OCI-LY1 (cell line): ENCODE results near the gene EPHB2.

Experiments
- H2AFZ ChIP-seq: fragments of 200-600 bp; sonication (generic), shearing (Covaris generic); 2 replicates; pipeline ENCODE4 v1.6.0; 2014; ENCODE audit warnings: antibody characterized with exemption, mild to moderate bottlenecking, low read length
- H3F3A ChIP-seq: fragments of 200-600 bp; sonication (generic), shearing (Covaris generic); 2 replicates; pipeline ENCODE4 v1.6.0; 2014; ENCODE audit warnings: mild to moderate bottlenecking, antibody characterized with exemption, low read length, moderate library complexity; ENCODE audit not compliant: insufficient read depth
- H3K27ac ChIP-seq: fragments of 200-600 bp; sonication (generic); 2 replicates; pipeline ENCODE4 v1.5.1; 2014; ENCODE audit warnings: low read length, mixed run types, mild to moderate bottlenecking, low read depth; ENCODE audit not compliant: poor library complexity, severe bottlenecking
- H3K27me3 ChIP-seq: fragments of 200-600 bp; sonication (generic); 2 replicates; pipeline ENCODE4 v1.6.0; 2014; ENCODE audit warnings: antibody characterized with exemption, mild to moderate bottlenecking, low read length, moderate library complexity; ENCODE audit not compliant: insufficient read depth
- H3K36me3 ChIP-seq: fragments of 200-600 bp; sonication (generic); 2 replicates; pipeline ENCODE4 v1.6.1; 2014; ENCODE audit warnings: mild to moderate bottlenecking, antibody characterized with exemption, low read length, moderate library complexity, mixed read lengths; ENCODE audit not compliant: insufficient read depth
- H3K4me1 ChIP-seq: fragments of 200-600 bp; sonication (generic); 2 replicates; pipeline ENCODE4 v1.5.1; 2014; ENCODE audit warnings: mild to moderate bottlenecking, low read length, moderate library complexity; ENCODE audit not compliant: insufficient read depth, severe bottlenecking
- H3K4me2 ChIP-seq: fragments of 200-600 bp; sonication (generic), shearing (Covaris generic); 2 replicates; pipeline ENCODE4 v1.6.1; 2014; ENCODE audit warnings: low read length
- H3K4me3 ChIP-seq: fragments of 200-600 bp; sonication (generic); 2 replicates; pipeline ENCODE4 v1.5.1; 2014; ENCODE audit warnings: low read length, low read depth, mild to moderate bottlenecking, mixed read lengths; ENCODE audit not compliant: poor library complexity, severe bottlenecking
- H3K79me2 ChIP-seq: fragments of 200-600 bp; shearing (Covaris generic); 2 replicates; pipeline ENCODE4 v1.6.1; 2016; ENCODE audit warnings: mixed run types, low read length, mixed read lengths; ENCODE audit not compliant: insufficient read depth
- H3K9ac ChIP-seq: fragments of 200-600 bp; sonication (generic), shearing (Covaris generic); 2 replicates; pipeline ENCODE4 v1.6.1; 2014; ENCODE audit warnings: mild to moderate bottlenecking, low read length, mixed read lengths
- H3K9me2 ChIP-seq: fragments of 200-600 bp; sonication (generic), shearing (Covaris generic); 2 replicates; pipeline ENCODE4 v1.6.1; 2014; ENCODE audit warnings: low read depth, mild to moderate bottlenecking, low read length, mixed read lengths
- H3K9me3 ChIP-seq: fragments of 200-600 bp; shearing (Covaris generic); 2 replicates; pipeline ENCODE4 v1.6.1; 2014; ENCODE audit warnings: low read length, mixed read lengths
- H4K20me1 ChIP-seq: fragments of 200-600 bp; sonication (generic), shearing (Covaris generic); 2 replicates; pipeline ENCODE4 v1.6.0; 2016; ENCODE audit warnings: mild to moderate bottlenecking, low read length; ENCODE audit not compliant: insufficient read depth
- EZH2 ChIP-seq: fragments of 200-600 bp; sonication (generic), shearing (Covaris generic); IDR thresholded peaks from 2 replicates; pipeline ENCODE4 v1.8.0; 2017; ENCODE audit warnings: borderline replicate concordance, mixed run types, mild to moderate bottlenecking, antibody characterized with exemption, low read length, moderate library complexity, mixed read lengths
- TF ChIP-seq, protein P1 (sequence below): fragments of 200-600 bp; sonication (generic), shearing (Covaris generic); IDR thresholded peaks from 2 replicates; pipeline ENCODE4 v1.5.1; 2017; ENCODE audit warnings: mild to moderate bottlenecking, antibody characterized with exemption, low read length, moderate library complexity, mixed read lengths

The EPHB2 gene

GRCh38 chr1:22736501-22737080, 26.0 kb downstream of the EPHB2 start:
- Histone ChIP-seq H3K9me3 (no peaks in the 10 kb centered on the region), H3K9me2 (no peaks in the 10 kb centered on the region), H3F3A (no peaks in the 10 kb centered on the region), H3K9ac (no peak overlapping the region), H4K20me1 (no peaks in the 10 kb centered on the region), H2AFZ (no peak overlapping the region), H3K4me3 (no peak overlapping the region), H3K4me2 (no peak overlapping the region), H3K79me2 (no peaks in the 10 kb centered on the region), H3K27me3 (no peaks in the 10 kb centered on the region), H3K36me3 (no peaks in the 10 kb centered on the region), H3K4me1 (no peaks in the 10 kb centered on the region), H3K27ac (no peak overlapping the region)
- TF ChIP-seq, protein P1, sequence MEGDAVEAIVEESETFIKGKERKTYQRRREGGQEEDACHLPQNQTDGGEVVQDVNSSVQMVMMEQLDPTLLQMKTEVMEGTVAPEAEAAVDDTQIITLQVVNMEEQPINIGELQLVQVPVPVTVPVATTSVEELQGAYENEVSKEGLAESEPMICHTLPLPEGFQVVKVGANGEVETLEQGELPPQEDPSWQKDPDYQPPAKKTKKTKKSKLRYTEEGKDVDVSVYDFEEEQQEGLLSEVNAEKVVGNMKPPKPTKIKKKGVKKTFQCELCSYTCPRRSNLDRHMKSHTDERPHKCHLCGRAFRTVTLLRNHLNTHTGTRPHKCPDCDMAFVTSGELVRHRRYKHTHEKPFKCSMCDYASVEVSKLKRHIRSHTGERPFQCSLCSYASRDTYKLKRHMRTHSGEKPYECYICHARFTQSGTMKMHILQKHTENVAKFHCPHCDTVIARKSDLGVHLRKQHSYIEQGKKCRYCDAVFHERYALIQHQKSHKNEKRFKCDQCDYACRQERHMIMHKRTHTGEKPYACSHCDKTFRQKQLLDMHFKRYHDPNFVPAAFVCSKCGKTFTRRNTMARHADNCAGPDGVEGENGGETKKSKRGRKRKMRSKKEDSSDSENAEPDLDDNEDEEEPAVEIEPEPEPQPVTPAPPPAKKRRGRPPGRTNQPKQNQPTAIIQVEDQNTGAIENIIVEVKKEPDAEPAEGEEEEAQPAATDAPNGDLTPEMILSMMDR: no peak
- TF ChIP-seq EZH2: no peak

- H3F3A ChIP-seq: no peaks in the 10 kb centered on the region
- H3K79me2 ChIP-seq: no peaks in the 10 kb centered on the region
- no peaks in the 10 kb centered on the region for H3K9me2 ChIP-seq
- no peaks in the 10 kb centered on the region for H3K4me1 ChIP-seq
- H3K36me3 ChIP-seq: no peaks in the 10 kb centered on the region
- H3K9me3 ChIP-seq: no peaks in the 10 kb centered on the region
- H3K9ac ChIP-seq: no peak overlapping the region
- no peak for TF ChIP-seq EZH2
- TF ChIP-seq, protein P1: no peak
- no peak overlapping the region for H2AFZ ChIP-seq
- no peaks in the 10 kb centered on the region for H3K27me3 ChIP-seq
- H3K27ac ChIP-seq: no peak overlapping the region
- H4K20me1 ChIP-seq: no peaks in the 10 kb centered on the region
- H3K4me2 ChIP-seq: no peak overlapping the region
- H3K4me3 ChIP-seq: no peak overlapping the region
Observed at GRCh38 chr1:22737374-22738068, 26.9 kb downstream of the EPHB2 start.

- Histone ChIP-seq H2AFZ (no peak overlapping the region), H3K4me3 (no peak overlapping the region), H3K9me3 (no peaks in the 10 kb centered on the region), H3K9ac (no peak overlapping the region), H3K27ac (no peak overlapping the region), H3F3A (no peaks in the 10 kb centered on the region), H3K27me3 (no peaks in the 10 kb centered on the region), H3K4me1 (no peaks in the 10 kb centered on the region), H4K20me1 (no peaks in the 10 kb centered on the region), H3K9me2 (no peaks in the 10 kb centered on the region), H3K79me2 (no peaks in the 10 kb centered on the region), H3K4me2 (no peak overlapping the region), H3K36me3 (no peaks in the 10 kb centered on the region)
- TF ChIP-seq, protein P1: no peak
- TF ChIP-seq EZH2: no peak
Observed at GRCh38 chr1:22738069-22738435, 27.4 kb downstream of the EPHB2 start.
